Vagina (tissue), 2 donors: ENCODE measurements around the gene AGPAT2. TPM values are rescaled to one million over a fixed set of nuclear protein-coding genes. Genes with fewer than 3 reads are reported as not detected.

Source experiments
- DNase-seq, 2 donors: peaks; one replicate each; pipeline ENCODE4 v3.0.0-alpha.2; 2017; ENCODE audit errors: extremely low spot score in 2 of 2
- H3K27ac ChIP-seq: fragments of 200-600 bp; sonication (generic); one replicate; pipeline ENCODE4 v1.5.1; 2019
- H3K27me3 ChIP-seq: fragments of 200-600 bp; sonication (generic); one replicate; pipeline ENCODE4 v1.5.1; 2019
- H3K36me3 ChIP-seq, 2 donors: fragments of 200-600 bp; sonication (generic); one replicate each; pipeline ENCODE4 v1.5.1; 2017 to 2019
- H3K4me1 ChIP-seq: fragments of 200-600 bp; sonication (generic); one replicate; pipeline ENCODE4 v1.5.1; 2019
- H3K4me3 ChIP-seq, 2 donors: fragments of 200-600 bp; sonication (generic); 1 replicate in 1 of 2; 2 replicates in 1 of 2; pipeline ENCODE4 v1.5.1; 2016 to 2019
- H3K9me3 ChIP-seq: fragments of 200-600 bp; sonication (generic); one replicate; pipeline ENCODE4 v1.5.1; 2019
- CTCF ChIP-seq, 3 experiments: fragments of 450-650 bp in 2 of 3; fragments of 200-600 bp in 1 of 3; sonication (generic) in 1 of 3; IDR thresholded peaks; one replicate each; pipeline ENCODE4 v1.5.1; 2017 to 2019; ENCODE audit warnings: antibody characterized with exemption in 3 of 3, mild to moderate bottlenecking in 2 of 3, moderate library complexity in 2 of 3
- POLR2A ChIP-seq, 2 donors: fragments of 450-650 bp; IDR thresholded peaks; one replicate each; pipeline ENCODE4 v1.6.1; 2017; ENCODE audit warnings: antibody characterized with exemption in 2 of 2, mild to moderate bottlenecking in 2 of 2, moderate library complexity in 2 of 2
- POLR2AphosphoS5 ChIP-seq, 2 donors: sonication (generic); formaldehyde crosslinking; IDR thresholded peaks; one replicate each; pipeline ENCODE4 v1.9.0; 2017; ENCODE audit warnings: antibody characterized with exemption in 2 of 2, mild to moderate bottlenecking in 2 of 2, low read depth in 1 of 2; ENCODE audit not compliant: insufficient read depth in 1 of 2
- intact Hi-C: fragments of 100-400 bp; cut with DNase I; formaldehyde crosslinking; loops from one replicate; pipeline ENCODE4 v1.15.1; 2023
- total RNA-seq: library from RNA; depleted of rRNA; stranded (reverse); fragments of >200 nt; gene quantifications from one replicate; pipeline ENCODE4 v1.2.3, GENCODE V29; 2016

AGPAT2 gene
- total RNA-seq, 1 donor from 2014 or later = 87.2 TPM

- TF ChIP-seq POLR2A (IDR thresholded peaks at IDR 0.05) (no peak), POLR2AphosphoS5 (IDR thresholded peaks at IDR 0.05; ENCODE audit: insufficient read depth in 1 of 2, low read depth in 1 of 2) (no peak), CTCF (IDR thresholded peaks at IDR 0.05) (no peak)
- Histone ChIP-seq H3K27ac (no peak overlapping the region), H3K27me3 (no peaks in the 10 kb centered on the region), H3K4me1 (peaks cover 23% of the 10 kb centered on the region), H3K9me3 (no peaks in the 10 kb centered on the region), H3K36me3 (no peaks in the 10 kb centered on the region), H3K4me3 (peak overlapping the region; percentile 23 to 24)
- no peak for DNase-seq
- intact Hi-C loops = no loop called here
Observed at GRCh38 chr9:136644343-136644592, 43.0 kb downstream of the AGPAT2 start.

- Histone ChIP-seq H3K4me3 (peak overlapping the region; percentile 23 to 24), H3K27me3 (no peaks in the 10 kb centered on the region), H3K27ac (no peak overlapping the region), H3K36me3 (no peaks in the 10 kb centered on the region), H3K4me1 (peaks cover 23% of the 10 kb centered on the region), H3K9me3 (no peaks in the 10 kb centered on the region)
- TF ChIP-seq POLR2AphosphoS5 (IDR thresholded peaks at IDR 0.05; ENCODE audit: insufficient read depth in 1 of 2, low read depth in 1 of 2) (no peak), CTCF (IDR thresholded peaks at IDR 0.05) (no peak), POLR2A (IDR thresholded peaks at IDR 0.05) (no peak)
- intact Hi-C loops = no loop called here
- no peak for DNase-seq
Observed at GRCh38 chr9:136643596-136644342, 43.5 kb downstream of the AGPAT2 start.

GRCh38 chr9:136642439-136642921 is 44.8 kb downstream of the AGPAT2 start:
- Histone ChIP-seq H3K9me3 (no peaks in the 10 kb centered on the region), H3K4me3 (no peak overlapping the region), H3K27me3 (no peaks in the 10 kb centered on the region), H3K4me1 (peaks cover 23% of the 10 kb centered on the region), H3K27ac (no peak overlapping the region), H3K36me3 (no peaks in the 10 kb centered on the region)
- TF ChIP-seq POLR2AphosphoS5 (IDR thresholded peaks at IDR 0.05; ENCODE audit: insufficient read depth in 1 of 2, low read depth in 1 of 2) = no peak
- DNase-seq = no peak
- intact Hi-C loops = no loop called here

GRCh38 chr9:136640171-136641111 is 46.8 kb downstream of the AGPAT2 start:
- intact Hi-C loops = no loop called here
- H3K27ac ChIP-seq = peak overlapping the region; percentile 33

More at GRCh38 chr9:136640171-136641111, 46.8 kb downstream of the AGPAT2 start:
- no peak overlapping the region for H3K4me3 ChIP-seq
- no peaks in the 10 kb centered on the region for H3K9me3 ChIP-seq
- TF ChIP-seq CTCF (IDR thresholded peaks at IDR 0.05) (no peak), POLR2AphosphoS5 (IDR thresholded peaks at IDR 0.05; ENCODE audit: insufficient read depth in 1 of 2, low read depth in 1 of 2) (no peak), POLR2A (IDR thresholded peaks at IDR 0.05) (no peak)
- H3K27me3 ChIP-seq = no peaks in the 10 kb centered on the region
- no peak for DNase-seq
- H3K4me1 ChIP-seq = peaks cover 23% of the 10 kb centered on the region
- no peaks in the 10 kb centered on the region for H3K36me3 ChIP-seq
